NB4 (cell line): ENCODE results near the gene MEGF6.

Experiments
- DNase-seq: peaks from one replicate; pipeline ENCODE4 v3.0.0; 2010; ENCODE audit warnings: low read depth
- H3K4me3 ChIP-seq: one replicate; pipeline ENCODE4 v1.5.1; 2011; ENCODE audit warnings: mild to moderate bottlenecking, low read depth, low read length, moderate library complexity
- MYC ChIP-seq: IDR thresholded peaks from 2 replicates; pipeline ENCODE4 v1.6.1; 2011; ENCODE audit warnings: low read depth, low read length
- POLR2A ChIP-seq: IDR thresholded peaks from 2 replicates; pipeline ENCODE4 v1.6.1; 2011; ENCODE audit warnings: mild to moderate bottlenecking; ENCODE audit not compliant: insufficient read length; ENCODE audit errors: extremely low read depth
- TF ChIP-seq, protein P1 (sequence below): IDR thresholded peaks from one replicate; pipeline ENCODE4 v1.5.1; 2012; ENCODE audit warnings: low read depth, low read length
- TF ChIP-seq, protein P2 (sequence below): IDR thresholded peaks from 2 replicates; pipeline ENCODE4 v1.6.1; 2011; ENCODE audit warnings: low read depth, low read length

MEGF6 gene

DNA sequence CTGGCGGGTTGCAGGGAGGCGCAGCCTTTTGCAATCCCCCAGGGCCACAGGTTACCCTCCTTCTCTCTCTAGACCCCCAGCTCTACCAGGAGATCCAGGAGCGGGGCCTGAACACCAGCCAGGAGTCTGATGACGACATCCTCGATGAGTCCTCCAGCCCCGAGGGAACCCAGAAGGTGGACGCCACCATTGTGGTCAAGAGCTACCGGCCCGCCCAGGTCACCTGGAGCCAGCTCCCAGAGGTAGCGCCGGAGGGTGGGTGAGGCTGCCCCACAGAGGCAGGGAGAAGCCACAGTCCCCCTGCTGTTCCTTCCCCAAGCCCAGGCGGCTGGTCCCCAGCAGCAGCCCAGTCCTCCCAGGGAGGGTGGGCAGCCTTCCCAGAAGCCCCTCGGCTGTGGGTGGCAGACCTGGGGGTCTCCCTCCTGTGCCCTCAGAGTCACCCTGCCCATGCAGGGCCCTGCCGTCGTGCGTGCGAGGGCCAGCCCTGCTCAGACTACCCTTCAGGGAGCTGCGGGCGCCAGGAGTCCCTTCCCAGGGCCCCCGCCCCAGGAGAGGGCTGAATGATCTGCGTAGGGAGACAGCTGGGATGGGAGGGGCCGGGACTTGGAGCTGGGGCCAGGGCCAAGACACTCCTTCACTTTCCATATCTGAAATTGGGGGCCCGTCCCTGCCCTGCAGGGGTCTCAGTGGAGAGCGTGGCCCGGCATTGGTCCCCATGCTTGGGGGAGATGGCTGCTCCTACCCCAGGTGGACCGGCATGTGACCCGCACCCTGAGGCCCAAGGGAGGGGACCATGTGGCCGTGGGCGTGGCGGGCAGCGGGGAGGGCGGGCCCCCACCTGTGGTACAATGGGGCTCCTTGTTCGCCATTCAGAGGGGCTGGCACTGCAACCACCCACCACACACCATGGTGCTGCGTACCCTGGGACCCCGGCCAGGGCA, 143.9 kb downstream of the MEGF6 start:
- no peak overlapping the region for H3K4me3 ChIP-seq
- DNase-seq: no peak
- TF ChIP-seq POLR2A: no peak
- TF ChIP-seq, protein P1, sequence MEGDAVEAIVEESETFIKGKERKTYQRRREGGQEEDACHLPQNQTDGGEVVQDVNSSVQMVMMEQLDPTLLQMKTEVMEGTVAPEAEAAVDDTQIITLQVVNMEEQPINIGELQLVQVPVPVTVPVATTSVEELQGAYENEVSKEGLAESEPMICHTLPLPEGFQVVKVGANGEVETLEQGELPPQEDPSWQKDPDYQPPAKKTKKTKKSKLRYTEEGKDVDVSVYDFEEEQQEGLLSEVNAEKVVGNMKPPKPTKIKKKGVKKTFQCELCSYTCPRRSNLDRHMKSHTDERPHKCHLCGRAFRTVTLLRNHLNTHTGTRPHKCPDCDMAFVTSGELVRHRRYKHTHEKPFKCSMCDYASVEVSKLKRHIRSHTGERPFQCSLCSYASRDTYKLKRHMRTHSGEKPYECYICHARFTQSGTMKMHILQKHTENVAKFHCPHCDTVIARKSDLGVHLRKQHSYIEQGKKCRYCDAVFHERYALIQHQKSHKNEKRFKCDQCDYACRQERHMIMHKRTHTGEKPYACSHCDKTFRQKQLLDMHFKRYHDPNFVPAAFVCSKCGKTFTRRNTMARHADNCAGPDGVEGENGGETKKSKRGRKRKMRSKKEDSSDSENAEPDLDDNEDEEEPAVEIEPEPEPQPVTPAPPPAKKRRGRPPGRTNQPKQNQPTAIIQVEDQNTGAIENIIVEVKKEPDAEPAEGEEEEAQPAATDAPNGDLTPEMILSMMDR: no peak
- no peak for TF ChIP-seq MYC
- TF ChIP-seq, protein P2, sequence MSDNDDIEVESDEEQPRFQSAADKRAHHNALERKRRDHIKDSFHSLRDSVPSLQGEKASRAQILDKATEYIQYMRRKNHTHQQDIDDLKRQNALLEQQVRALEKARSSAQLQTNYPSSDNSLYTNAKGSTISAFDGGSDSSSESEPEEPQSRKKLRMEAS: no peak

DNA sequence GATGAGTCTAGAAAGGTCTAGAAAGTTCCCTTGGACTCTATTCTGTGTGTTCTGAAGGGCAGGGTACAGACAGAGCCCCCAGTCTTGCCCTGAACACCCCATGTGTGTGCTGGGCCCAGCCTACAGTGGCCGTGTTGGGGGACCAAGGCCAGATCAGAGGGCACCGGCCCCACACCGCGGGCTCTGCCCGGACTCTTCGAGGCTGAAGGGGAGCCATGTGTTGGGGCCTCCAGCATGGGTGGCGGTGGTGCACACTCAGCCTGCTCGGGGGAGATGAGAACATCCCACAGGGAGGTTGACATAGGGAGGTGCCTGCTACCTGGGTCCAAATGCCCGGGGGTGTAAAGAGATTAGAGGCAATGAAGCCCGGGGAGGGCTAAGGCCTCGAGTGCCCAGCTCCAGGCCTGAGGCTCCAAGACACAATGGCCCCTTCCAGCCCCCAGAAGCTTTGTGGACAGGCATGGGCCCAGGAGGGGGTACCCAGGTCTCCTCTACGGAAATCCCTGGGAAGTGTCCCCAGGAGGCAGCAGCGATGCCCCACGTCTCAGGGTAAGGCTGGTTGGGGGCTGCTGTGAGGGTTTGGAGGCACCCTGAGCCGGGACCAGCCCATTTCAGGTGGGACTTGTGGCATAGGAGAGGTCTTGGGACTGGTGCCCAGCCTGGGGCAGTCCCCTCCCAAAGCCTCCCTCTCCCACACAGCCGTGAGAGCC, 144.8 kb downstream of the MEGF6 start:
- no peak for TF ChIP-seq MYC
- TF ChIP-seq POLR2A: no peak
- TF ChIP-seq, protein P2: no peak
- TF ChIP-seq, protein P1: no peak
- no peak overlapping the region for H3K4me3 ChIP-seq
- DNase-seq: no peak

DNA sequence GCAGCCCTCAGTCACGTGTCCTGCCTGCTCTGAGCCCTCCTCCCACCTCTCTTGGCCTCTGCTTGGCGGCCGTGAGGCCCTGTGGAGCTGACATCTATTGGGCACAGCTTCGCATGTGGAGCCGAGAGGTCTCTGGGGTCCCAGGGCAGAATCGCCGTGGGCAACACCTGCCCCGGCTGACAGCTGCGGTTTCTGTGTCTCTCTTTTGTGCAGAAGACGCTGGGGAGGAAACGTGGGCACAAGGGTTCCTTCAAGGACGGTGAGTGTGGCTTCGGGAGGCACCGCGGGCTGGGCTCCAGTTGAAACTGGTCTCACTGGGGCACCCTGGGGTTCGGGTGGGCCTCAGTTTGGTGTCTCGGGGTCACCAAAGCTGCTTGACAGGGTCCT, 145.4 kb downstream of the MEGF6 start:
- no peak for DNase-seq
- TF ChIP-seq MYC (no peak), POLR2A (no peak)
- TF ChIP-seq, protein P2: no peak
- TF ChIP-seq, protein P1: no peak

DNA sequence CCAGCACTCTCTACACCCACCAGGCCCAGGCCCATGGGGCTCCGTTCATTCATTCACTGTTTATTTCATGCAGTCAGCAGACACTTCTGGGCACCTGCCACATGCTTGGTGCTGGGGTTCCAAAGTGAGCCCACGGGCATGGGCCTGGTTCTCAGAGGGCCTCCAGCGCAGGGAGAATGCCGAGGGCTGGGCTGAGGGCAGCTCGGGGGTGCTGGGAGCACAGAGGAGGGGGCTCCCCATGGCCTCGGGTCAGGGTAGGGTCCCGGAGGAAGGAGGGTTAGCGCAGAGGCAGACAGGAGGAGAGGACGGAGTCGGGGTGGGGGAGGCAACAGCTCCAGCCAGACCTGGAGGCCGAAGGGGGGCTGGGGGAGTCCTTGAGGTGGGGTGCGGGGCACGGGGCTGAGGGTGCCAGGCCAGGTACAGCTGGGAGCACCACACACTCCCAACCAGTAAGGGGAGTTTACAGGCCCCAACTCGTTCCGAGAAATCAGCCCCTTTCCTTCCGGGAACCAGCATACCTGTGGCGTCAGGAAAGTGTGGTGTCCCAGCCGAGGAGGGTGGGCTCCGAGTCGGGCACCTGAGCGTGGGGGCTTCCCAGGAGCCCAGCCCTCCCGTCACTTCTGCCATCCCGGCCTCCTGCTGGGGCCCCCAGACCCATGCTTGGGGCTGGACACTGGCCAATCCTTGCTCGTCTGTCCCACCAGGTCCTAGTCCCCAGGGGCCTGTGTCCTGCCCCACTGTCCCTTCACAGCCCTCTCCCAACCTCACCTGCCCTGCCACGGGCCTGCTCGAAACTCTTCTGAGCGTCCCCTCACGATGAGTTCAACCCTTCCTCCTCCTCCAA, 146.0 kb downstream of the MEGF6 start:
- TF ChIP-seq POLR2A (no peak), MYC (no peak)
- TF ChIP-seq, protein P2: no peak
- TF ChIP-seq, protein P1: no peak
- H3K4me3 ChIP-seq: no peak overlapping the region
- DNase-seq: no peak

More for the DNA sequence above, 145.4 kb downstream of the MEGF6 start:
- H3K4me3 ChIP-seq: no peak overlapping the region

DNA sequence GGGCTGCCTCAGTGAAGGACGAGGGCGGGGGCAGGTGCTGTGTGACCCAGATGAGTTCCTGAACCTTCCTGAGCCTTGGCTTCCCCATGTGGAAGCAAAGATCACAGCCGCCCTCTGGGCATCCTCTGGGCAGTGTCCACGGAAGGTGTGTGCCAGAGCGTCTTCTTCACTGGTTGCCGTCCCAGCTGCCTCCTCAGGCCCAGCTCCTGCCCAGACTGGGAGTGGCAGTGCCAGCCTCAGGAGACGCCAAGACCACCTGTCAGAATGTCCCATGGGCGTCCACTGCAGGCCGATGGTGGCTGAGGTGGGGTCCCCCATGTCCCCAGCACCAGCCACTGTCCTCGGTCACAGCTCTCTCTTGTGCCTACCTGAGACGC, 146.7 kb downstream of the MEGF6 start:
- TF ChIP-seq, protein P1: no peak
- TF ChIP-seq, protein P2: no peak
- TF ChIP-seq MYC (no peak), POLR2A (no peak)
- H3K4me3 ChIP-seq: no peak overlapping the region
- DNase-seq: no peak
